Measurements from ENCODE around the gene ATP1A4. TPM values are rescaled to one million over a fixed set of nuclear protein-coding genes. Genes with fewer than 3 reads are reported as not detected.

The ATP1A4 gene
- total RNA-seq, 4 donors from 2014 or later = 0.57 TPM; not detected in 3

GRCh38 chr1:160168016-160168415, 16.6 kb downstream of the ATP1A4 start:
- TF ChIP-seq POLR2A (IDR thresholded peaks at IDR 0.05) (no peak), CTCF (IDR thresholded peaks at IDR 0.05) (no peak)

GRCh38 chr1:160168609-160169369, 17.4 kb downstream of the ATP1A4 start:
- TF ChIP-seq CTCF (IDR thresholded peaks at IDR 0.05) (no peak), POLR2A (IDR thresholded peaks at IDR 0.05) (no peak)
- H3K36me3 ChIP-seq = no peaks in the 10 kb centered on the region
- DNase-seq = no peak
- H3K27me3 ChIP-seq = no peaks in the 10 kb centered on the region
- H3K27ac ChIP-seq = no peak overlapping the region
- no peaks in the 10 kb centered on the region for H3K9me3 ChIP-seq
- no peak overlapping the region for H3K4me3 ChIP-seq
- no peaks in the 10 kb centered on the region for H3K4me1 ChIP-seq

More at GRCh38 chr1:160168016-160168415, 16.6 kb downstream of the ATP1A4 start:
- Histone ChIP-seq H3K9me3 (no peaks in the 10 kb centered on the region), H3K27me3 (no peaks in the 10 kb centered on the region), H3K4me1 (no peaks in the 10 kb centered on the region), H3K4me3 (no peak overlapping the region), H3K27ac (no peak overlapping the region), H3K36me3 (no peaks in the 10 kb centered on the region)
- no peak for DNase-seq

GRCh38 chr1:160169553-160170399, 18.4 kb downstream of the ATP1A4 start:
- TF ChIP-seq CTCF (IDR thresholded peaks at IDR 0.05) = no peak
- no peak for TF ChIP-seq POLR2A (IDR thresholded peaks at IDR 0.05)
- H3K4me3 ChIP-seq = no peak overlapping the region

GRCh38 chr1:160171354-160171753, 20.0 kb downstream of the ATP1A4 start:
- no peaks in the 10 kb centered on the region for H3K9me3 ChIP-seq
- no peaks in the 10 kb centered on the region for H3K4me1 ChIP-seq
- no peak for DNase-seq
- no peaks in the 10 kb centered on the region for H3K27me3 ChIP-seq
- TF ChIP-seq POLR2A (IDR thresholded peaks at IDR 0.05) = no peak
- TF ChIP-seq CTCF (IDR thresholded peaks at IDR 0.05) = no peak
- H3K27ac ChIP-seq = no peak overlapping the region
- no peak overlapping the region for H3K4me3 ChIP-seq
- H3K36me3 ChIP-seq = no peaks in the 10 kb centered on the region

More at GRCh38 chr1:160169553-160170399, 18.4 kb downstream of the ATP1A4 start:
- Histone ChIP-seq H3K9me3 (no peaks in the 10 kb centered on the region), H3K4me1 (no peaks in the 10 kb centered on the region), H3K27ac (no peak overlapping the region), H3K36me3 (no peaks in the 10 kb centered on the region), H3K27me3 (no peaks in the 10 kb centered on the region)
- peak in 1 of 3 donors; percentile 25 for DNase-seq

GRCh38 chr1:160171980-160172379, 20.6 kb downstream of the ATP1A4 start:
- DNase-seq = no peak
- H3K4me3 ChIP-seq = no peak overlapping the region
- no peaks in the 10 kb centered on the region for H3K36me3 ChIP-seq
- no peaks in the 10 kb centered on the region for H3K9me3 ChIP-seq
- H3K27me3 ChIP-seq = no peaks in the 10 kb centered on the region
- TF ChIP-seq POLR2A (IDR thresholded peaks at IDR 0.05) (no peak), CTCF (IDR thresholded peaks at IDR 0.05) (no peak)
- no peaks in the 10 kb centered on the region for H3K4me1 ChIP-seq
- H3K27ac ChIP-seq = no peak overlapping the region
